ENCODE results near the gene KIAA0319L.
"Not testable (repeated sequence)": the region's sequence is repeated elsewhere in the genome, so short reads cannot be mapped to it uniquely, and the experiment has no call there.

KIAA0319L gene

DNA sequence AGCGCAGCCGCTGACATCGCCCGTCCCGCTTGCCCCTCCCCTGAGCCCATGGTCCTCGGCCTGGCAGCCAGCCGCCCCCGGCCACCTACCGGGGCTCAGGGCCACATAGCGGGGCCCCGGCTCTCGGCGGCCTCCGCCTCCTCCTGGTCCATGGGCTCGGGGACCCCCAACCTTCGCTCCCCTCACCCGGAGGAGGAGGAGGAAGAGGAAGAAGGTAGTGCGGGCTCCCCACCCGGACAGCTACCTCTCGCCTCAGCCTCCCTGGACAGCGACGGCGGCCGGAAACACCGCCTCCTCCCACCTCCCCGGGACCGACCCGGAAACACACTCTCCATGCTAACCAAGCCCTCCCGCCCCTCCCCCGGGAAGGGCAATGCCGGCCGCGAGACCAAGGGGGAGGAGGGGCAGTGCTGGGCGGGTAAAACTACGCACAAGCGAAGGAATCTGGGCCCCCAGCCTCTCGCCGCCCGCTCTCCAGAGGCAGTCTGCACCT, at the start of gene KIAA0319L:
TSS of gene KIAA0319L (minus strand) at position 286 of the 493 bp plus-strand sequence. CDS start 2,912 bp downstream, outside the sequence.
- DNase-seq, result no peak

DNA sequence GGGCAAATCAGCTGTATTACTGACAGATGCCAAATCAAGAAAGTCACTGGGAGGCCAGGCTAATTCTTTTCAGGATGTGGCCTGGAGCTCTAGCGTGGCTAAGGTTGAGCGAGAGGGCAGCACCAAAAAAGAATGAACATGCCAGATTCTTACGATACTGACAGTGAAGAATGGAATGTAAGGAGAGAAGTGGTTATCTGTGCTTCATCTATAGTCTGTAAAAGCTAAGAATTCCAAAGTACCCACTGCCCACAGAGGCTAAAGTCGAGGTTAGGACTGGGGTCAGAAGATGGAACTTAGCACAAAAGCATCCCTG, 48.6 kb upstream of the KIAA0319L start:
- DNase-seq, result no peak

DNA sequence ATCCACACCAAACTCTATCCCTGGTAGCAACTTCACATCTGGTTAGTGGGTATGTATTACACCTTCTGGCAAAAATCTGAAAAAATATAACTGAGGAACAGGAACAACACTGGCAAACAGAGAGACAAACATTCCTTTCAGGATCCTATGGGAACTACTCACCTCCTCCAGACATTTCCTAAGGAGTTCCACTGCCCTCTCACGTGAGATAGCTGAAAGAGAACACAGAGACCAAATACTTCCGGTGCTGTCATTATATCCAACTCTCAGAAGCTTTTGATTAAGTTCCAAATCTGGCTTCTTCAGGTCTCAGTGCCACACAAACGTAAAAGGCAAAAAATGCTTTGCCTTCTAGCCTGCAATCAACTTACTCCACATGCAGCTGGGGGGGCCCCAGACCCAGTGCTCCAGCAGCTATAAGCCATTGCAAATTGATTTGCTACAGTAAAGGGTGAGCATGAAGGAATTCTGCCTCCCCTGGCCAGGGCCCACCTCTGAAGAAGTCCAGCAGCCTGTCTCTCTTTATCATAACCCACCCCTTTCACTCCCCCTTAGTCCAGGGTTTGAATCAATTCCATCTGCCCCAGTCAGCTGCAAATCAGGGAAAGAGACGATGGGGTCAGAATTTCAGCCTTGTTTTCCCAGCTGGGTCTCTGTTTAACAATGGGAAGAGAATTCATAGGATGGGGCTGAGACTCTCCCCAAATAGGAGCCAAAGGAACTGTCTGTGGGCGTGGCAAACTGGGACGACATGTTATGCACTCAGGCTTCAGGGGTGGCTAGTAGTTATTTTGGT, 48.1 kb upstream of the KIAA0319L start:
- DNase-seq, result no peak

DNA sequence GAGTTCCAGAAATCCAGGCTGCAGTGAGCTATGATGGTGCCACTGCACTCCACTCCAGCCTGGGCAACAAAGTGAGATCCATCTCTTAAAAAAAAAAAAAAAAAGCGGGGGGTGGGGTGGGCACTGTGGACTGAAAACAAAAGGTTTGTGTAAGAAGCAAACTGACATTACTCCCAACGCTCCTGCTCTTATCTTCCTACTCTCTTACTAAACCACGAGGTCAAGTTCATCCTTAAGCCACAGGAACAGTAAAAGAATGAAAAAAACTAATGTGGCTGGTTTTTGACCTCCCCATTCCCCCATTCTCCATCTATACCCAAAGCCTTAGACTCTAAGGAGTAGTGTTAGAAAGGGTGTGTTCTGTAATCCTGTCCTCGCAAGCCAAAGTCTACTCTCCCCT, 46.7 kb upstream of the KIAA0319L start:
- DNase-seq, result no peak

DNA sequence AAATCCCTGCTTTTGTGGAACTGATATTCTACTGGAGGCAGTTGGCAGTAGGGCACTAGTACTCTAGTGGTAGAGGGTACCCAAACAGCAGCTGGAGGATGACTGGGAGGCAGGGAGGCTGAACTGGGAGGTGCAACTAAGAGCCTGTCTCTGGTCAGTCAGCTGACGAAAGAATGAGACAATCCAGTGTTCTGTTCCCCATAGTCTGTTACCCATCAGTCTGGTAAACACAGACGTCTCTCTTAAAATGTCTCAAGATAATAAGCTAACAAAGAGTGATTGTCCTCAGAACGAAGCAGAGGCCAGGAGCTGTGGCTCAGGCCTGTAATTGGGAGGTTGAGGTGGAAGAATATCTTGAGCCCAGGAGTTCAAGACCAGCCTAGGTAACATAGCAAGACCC, 46.3 kb upstream of the KIAA0319L start:
- DNase-seq, result no peak

DNA sequence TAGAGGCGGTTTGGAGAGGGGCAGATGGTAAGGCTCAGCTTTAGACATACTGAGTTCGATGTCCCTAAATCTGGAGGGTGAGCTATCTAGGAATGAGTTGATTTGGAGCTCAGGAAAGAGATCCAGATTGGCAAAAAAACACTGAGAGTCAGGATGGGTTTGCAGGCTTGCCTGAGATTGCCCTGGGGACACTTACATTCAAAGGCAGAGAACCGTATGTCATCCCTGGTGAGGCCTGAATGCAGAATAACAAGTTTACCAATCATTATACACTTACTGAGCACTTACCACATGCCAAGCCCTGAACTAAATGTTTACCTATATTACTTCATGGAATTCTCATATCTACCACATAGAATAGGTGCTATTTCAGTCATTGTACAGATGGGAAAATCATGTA, 43.4 kb upstream of the KIAA0319L start:
- DNase-seq, result no peak

DNA sequence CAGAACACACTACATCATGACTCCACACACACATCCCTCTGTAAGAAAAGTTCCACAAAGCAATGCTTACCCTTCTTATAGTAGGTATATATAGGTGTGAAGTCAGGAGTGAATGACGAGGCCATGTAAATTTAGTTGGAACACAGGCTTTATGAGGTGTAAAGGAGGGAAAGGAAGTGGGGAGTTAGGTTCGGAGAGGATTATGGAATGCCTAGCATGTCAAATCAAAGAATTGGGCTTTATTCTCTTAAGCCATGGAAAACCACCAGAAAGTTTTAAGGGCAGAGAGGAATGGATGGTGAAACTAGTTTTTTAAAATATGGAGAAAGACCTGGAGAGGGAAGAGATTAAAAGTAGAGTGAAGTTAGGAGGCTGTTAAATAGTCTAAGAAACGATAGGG, 42.2 kb upstream of the KIAA0319L start:
- DNase-seq, result no peak

DNA sequence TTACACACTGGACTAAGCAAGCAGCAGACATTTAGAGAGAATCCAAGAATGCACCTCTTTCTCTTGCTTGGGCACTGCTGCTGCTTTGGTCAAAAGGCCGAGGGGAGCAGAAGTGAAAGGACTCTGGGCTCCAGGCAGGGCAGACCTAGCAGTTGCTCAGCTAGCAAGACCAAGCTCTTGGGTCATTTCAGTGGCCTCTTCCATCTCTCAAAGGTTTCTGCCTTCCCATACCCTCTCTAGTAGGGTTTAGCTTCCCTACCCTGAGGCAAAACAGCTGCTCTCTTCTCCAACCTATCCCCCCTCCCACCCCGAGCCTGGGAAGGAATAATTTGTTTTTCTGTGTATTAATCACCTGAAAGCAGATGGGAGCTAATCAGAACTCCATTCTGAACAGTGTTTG, 41.7 kb upstream of the KIAA0319L start:
- DNase-seq, result no peak

DNA sequence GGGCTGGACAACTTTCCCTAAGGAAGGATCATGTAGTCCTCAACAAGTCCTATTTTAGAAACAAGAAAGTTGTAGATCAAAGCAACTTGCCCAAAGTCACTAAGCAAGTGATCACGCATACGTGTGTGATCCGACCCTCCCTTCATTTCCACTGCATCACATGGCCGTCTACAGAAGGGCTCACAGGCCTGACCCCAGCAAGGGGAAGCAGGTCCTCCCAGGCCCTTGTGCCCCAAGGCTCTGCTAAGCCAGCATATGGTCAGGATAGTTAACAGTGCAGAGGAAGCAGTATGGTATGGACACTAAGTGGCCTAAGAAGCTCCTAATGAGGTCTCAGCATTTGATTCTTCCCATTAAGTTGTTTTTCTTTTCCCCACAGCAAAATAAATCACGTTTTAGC, 40.7 kb upstream of the KIAA0319L start:
- no peak for DNase-seq

DNA sequence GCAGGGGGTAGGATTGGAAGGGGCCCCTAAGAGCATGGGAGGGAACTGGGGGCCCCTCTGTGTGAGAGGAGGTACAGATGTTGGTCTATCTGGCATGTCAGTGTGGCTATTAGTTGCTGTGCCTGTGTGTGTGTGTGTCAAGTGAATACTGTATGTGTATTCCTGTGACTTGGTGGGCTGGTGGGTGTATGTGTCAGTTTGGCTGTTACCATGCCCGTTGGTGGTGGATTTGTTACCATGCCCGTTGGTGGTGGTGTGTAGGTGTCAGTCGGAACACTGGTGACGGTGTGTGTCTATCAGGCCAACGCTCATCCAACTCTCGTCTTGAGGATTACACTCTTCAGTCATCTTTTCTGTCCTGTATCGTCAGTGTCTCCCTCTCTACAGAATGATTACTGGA, 38.5 kb upstream of the KIAA0319L start:
- DNase-seq, result no peak

DNA sequence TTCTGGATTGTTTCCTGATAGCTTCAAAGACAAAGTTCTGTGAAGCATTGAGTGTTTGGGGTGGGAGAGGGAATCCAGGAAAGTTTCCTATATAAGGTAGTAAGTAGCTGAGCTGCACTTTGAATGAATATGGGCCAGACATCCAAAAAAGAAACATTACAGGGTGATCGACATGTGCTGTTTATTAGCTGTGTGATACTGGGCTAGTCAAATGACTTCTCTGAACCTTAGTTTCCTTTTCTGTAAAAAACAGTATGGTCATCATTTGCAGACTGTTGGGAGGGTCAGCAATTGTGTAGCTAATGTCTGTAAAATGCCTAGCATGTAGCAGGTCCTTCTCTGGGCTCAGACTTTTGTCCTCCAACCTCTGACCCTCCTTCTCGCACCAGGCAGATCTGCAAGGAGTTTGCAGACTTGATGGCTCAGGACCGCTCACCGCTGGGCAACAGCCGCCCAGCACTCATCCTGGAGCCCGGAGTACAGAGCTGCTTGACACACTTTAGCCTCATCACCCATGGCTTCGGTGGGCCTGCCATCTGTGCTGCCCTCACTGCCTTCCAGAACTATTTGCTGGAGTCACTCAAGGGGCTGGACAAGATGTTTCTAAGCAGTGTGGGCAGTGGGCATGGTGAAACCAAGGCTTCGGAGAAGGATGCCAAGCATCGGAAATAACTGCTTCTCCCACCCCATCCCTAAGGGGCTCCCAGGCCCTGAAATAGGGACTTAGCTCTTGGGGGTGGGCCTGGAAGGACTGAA, 37.0 kb upstream of the KIAA0319L start:
- DNase-seq, result no peak

DNA sequence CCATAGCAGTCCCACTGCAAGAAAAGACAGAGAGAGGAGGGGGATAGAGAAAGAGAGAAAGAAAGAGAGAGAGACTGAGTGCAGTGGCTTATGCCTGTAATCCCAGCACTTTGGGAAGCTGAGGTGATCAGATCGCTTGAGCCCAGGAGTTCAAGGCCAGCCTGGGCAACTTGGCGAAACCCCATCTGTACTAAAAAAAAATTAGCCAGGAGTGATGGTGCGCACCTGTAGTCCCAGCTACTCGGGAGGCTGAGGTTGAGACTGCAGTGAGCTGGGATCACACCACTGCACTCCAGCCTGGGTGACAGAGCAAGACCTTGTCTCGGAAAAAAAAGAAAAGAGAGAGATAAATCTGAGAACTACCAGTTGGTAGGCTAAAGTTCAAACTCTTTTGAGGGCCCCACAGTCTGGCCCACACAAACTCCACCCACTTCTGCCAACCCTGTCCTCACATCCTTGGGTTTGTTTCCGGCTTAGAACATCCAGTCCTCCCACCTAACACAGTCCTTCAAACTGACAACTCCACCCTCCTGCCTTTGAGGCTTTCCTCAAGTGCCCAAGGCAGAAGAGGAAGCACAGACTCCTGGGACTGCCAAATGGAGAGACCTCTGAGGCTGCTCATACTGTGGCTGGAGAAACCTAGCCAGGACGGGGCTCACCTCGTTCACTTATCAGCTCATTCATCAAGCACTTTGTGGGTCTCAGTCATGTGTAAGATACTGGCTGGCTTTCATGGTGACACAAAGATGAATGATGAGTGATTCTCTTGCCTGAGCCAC, 36.0 kb upstream of the KIAA0319L start:
- DNase-seq, result no peak

DNA sequence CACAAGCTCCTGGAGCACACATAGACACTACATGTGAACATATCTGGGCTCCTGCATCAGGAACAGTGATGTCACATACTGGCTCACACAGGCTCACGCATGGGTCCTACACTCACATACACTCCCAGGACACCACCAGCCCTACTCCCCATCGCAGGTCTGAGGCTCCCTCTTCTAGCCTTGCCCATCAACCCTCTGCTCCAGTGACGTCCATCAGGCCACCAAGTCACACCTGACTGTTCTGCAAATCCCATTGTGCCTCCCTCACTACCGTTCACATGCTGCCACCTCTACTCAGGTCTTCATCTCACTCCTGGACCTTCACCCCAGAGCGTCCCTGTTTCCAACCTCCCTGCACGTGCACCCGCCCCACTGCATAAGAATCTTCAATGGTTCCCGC, 34.0 kb upstream of the KIAA0319L start:
- DNase-seq, result no peak

DNA sequence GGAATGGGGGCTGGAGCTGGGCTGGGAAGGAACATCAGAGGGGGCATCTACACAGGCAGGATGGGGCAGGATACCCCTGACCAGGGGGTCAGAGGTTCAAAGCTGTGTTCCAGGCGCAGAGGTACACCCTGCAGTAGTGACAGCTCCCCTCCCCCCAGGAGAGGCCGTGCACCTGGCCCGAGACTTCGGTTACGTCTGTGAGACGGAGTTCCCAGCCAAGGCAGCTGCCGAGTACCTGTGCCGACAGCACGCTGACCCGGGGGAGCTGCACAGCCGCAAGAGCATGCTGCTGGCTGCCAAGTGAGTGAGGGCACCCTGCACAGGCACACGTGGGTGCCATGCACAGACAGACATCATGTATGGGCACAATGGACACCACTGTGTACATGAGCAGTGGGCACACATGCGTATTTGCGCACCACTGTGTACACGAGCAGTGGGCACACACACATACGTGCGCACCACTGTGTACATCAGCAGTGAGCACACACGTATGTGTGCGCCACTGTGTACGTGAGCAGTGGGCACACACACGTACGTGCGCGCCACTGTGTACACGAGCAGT, 33.4 kb upstream of the KIAA0319L start:
- DNase-seq, result no peak

DNA sequence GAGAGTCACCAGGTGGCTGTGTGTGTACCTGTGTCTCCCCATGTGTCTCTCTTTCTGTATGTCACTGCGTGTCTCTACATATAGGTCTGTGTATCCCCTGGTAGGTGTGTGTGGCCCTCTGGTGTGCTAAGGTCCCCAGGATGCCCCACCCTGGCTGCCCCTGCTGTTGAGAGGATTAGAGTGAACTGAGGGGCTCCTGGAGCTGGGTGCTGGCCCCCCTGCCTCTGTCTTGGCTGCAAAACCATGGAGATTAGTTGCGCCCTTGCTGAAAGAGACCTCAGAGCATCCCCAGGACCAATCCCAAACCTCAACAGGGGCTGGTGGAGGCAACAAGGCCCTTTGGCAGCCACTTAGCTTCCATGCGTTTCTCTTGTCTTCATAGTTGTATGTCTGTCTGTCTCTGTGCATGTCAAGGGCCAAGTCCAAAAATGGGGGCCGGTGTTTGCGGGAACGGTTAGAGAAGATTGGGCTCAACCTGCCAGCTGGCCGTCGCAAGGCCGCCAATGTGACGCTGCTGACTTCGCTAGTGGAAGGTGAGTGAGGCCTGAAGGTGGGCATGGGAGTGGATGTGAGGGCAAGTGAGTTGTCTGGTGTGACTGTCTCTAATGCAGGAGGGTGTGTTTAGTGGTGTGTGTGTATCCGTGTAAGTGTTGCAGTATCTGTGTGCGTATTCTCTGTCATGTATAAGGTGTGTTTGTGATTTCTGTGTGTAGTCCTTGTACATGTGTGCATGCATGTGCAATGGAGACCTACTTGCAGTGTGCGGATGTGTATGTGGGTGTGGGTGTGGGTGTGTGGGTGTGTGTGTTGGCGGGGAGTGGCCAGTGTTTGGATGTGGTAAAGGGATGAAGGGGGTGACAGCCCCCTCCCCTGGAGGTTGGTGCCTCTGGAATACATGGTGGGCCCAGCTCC, 32.6 kb upstream of the KIAA0319L start:
- DNase-seq, result no peak

DNA sequence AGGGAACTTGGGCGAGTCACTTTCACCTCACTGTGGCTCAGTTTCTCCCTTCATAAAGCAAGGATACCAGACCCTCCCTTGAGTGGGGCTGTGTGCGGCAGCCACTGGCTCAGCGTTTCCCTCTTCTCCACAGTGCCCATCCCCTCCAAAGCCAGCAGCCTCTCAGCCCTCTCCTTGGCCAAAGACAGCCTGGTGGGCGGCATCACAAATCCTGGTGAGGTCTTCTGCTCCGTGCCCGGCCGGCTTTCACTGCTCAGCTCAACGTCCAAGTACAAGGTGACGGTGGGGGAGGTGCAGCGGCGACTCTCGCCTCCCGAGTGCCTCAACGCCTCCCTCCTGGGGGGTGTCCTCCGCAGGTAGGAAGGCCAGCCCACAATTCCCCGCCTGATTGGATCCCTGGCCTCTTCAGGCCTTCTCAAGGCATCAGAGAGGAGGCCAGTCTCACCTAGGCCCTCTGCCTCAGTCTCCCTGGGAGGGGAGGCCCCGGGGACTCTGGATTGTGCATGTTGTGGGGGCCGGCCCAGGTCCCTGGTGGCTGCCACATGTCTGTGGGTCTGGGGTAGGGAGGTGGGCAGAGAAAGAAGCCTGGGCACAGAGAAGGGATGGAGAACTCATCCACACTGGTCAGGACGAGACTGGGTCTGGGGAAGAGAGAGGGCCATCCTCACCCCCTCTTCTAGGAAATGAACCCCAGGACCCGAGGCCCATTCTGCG, 31.2 kb upstream of the KIAA0319L start:
- no peak for DNase-seq

DNA sequence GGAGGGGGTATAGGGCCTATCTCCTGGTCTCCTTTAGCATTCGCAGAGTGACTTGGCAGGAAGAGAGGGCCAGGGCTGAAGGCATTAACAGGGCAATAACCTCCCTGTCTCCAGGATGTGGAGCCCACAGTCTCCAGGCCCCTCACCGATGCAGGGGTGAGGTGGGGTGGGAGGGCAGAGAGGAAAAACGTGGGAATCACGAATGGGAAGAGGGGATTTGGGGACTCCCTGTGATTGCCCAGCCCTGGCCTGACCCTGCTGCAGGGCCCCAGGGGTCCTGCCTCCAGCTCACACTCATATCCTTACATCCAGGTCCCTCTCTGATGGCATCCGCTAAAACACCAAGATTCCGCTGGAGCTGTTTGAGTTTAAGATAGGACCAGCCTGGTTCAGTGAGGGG, 30.5 kb upstream of the KIAA0319L start:
- DNase-seq, result no peak

DNA sequence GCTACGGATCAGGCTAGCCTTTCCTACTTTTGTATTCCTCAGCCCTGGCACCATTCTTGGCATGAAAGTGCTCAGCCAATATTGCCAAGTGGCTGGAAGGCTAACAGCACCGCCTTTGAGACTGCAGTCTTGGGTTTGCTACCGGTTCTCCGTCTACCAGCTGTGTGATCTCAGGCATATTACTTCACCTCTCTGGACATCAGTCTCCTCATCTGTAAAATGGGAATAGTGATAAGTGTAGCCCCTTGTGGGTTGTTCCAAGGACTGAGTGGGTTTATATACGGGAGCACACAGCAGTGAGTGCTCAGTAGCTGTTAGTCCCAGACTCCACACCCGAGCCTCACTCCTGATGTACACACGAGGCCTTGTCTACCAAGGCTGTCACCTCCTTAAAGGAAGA, 29.6 kb upstream of the KIAA0319L start:
- DNase-seq, result no peak

DNA sequence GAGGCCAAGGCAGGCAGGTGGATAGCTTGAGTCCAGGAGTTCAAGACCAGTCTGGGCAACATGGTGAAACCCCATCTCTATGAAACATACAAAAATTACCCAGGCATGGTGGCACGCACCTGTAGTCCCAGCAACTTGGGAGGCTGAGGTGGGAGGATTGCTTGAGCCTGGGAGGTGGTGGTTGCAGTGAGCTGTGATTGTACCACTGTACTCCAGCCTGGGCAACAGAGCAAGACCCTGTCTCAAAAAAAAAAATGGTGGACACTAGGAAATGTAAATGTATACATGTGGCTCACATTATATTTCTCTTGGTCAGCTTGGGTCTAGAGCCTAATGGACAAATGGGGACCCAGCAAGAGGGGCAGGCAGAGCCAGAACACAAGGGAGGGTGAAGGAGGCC, 28.6 kb upstream of the KIAA0319L start:
- DNase-seq, result not testable (repeated sequence)

DNA sequence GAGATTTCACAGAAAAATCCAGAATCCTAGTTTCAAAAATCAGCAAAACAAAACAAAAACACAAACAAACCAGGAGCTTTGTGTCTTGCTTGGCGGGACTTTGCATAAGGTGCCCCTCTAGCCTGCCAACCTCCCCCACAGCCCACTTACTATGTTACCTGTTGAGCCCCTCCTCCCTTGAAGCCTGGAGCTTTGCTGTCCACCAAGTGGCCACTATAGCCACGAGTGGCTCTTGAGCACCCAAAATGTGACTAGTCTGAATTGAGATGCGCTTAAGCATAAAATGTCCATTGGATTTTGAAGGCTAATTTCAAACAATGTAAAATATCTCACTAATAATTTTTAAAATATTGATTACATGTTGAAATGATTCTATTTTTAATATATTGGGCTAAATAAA, 28.1 kb upstream of the KIAA0319L start:
- DNase-seq, result no peak

DNA sequence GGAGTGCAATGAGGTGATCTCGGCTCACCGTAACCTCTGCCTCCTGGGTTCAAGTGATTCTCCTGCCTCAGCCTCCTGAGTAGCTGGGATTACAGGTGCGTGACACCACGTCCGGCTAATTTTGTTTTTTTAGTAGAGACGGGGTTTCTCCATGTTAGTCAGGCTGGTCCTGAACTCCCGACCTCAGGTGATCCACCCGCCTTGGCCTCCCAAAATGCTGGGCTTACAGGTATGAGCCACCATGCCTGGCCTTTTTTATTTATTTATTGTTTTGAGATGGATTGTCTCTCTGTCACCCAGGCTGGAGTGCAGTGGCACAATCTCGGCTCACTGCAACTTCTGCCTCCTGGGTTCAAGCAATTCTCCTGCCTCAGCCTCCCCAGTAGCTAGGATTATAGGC, 24.4 kb upstream of the KIAA0319L start:
- DNase-seq, result not testable (repeated sequence)

All from GDM1 (cell line).